Measurements from ENCODE around the gene COL5A1. TPM values are rescaled to one million over a fixed set of nuclear protein-coding genes. Genes with fewer than 3 reads are reported as not detected.

The COL5A1 gene
- total RNA-seq, 4 donors from 2014 or later = 1.6 to 2.8 (median 2.3) TPM

DNA sequence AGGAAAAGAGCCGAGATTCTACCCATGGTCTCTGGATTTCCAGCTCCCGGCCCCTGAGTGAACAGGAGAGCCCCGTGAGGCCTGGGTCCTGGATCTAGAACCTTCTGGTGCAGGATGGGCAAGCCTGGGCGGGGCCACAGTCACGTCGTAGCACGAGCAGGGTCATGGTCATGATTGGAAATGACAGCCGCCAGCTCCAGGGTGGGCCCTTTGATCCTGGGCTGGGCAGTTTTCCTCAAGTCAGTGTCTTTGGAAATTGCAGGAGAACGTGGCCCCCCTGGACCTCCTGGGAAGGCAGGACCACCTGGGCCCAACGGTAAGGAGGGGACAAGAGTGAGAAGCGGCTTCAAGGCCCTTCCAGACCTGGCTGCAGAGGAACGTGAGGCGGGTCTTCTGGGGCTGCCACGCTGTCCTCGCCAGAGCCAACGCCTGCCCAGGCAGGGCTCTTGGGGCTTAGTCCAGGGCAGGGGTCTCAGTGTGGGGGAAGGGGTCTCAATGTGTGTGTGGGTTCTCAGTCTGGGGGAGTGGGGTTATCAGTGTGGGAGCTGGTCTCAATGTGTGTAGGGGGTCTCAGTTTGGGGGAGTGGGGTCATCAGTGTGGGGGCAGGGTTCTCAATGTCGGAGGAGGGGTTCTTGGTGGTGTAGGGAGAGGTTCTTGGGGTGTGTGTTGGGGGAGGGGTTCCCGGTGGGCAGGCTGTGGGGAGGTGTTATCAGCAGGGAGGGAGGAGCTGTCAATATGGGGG, 241.6 kb downstream of the COL5A1 start:
- no peak overlapping the region for H3K27ac ChIP-seq
- H3K4me3 ChIP-seq = no peak overlapping the region
- no peak for ATAC-seq
- TF ChIP-seq, protein P1, sequence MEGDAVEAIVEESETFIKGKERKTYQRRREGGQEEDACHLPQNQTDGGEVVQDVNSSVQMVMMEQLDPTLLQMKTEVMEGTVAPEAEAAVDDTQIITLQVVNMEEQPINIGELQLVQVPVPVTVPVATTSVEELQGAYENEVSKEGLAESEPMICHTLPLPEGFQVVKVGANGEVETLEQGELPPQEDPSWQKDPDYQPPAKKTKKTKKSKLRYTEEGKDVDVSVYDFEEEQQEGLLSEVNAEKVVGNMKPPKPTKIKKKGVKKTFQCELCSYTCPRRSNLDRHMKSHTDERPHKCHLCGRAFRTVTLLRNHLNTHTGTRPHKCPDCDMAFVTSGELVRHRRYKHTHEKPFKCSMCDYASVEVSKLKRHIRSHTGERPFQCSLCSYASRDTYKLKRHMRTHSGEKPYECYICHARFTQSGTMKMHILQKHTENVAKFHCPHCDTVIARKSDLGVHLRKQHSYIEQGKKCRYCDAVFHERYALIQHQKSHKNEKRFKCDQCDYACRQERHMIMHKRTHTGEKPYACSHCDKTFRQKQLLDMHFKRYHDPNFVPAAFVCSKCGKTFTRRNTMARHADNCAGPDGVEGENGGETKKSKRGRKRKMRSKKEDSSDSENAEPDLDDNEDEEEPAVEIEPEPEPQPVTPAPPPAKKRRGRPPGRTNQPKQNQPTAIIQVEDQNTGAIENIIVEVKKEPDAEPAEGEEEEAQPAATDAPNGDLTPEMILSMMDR (IDR thresholded peaks at IDR 0.05 in 4 of 5, conservative IDR thresholded peaks at IDR 0.05 in 1 of 5) = no peak
- TF ChIP-seq POLR2A (IDR thresholded peaks at IDR 0.05) = no peak
- in situ Hi-C loops (cut with MboI; ENCODE audit: low sequenced_read_pairs in 4 of 4) (no loop called here), intact Hi-C loops (cut with DNase I; ENCODE audit: low total_unique reads) (no loop called here)
- H3K4me1 ChIP-seq = no peaks in the 10 kb centered on the region
- H3K36me3 ChIP-seq = no peaks in the 10 kb centered on the region
- DNase-seq = no peak
- H3K9me3 ChIP-seq = no peaks in the 10 kb centered on the region
- no peaks in the 10 kb centered on the region for H3K27me3 ChIP-seq

DNA sequence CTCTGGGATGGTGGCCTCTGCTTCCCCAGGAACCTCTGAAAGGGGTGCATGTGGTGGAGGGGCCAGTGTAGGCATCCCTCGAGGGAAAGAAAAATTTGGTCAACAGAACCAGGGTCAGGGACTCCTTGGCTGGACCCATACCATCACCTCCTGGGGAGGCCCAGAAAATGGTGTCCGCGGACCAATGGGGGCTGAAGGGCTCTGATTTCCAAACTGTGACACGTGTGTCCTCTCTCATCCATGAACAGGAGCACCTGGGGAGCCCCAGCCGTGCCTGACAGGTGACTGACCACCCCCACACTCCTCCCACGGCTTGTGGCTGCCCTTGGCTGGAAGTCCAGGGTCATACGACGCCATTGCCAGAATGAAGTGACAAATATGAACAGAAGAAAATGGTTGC, 242.9 kb downstream of the COL5A1 start:
- TF ChIP-seq, protein P1 (IDR thresholded peaks at IDR 0.05 in 4 of 5, conservative IDR thresholded peaks at IDR 0.05 in 1 of 5) = no peak
- TF ChIP-seq POLR2A (IDR thresholded peaks at IDR 0.05) = no peak
- H3K27me3 ChIP-seq = no peaks in the 10 kb centered on the region
- intact Hi-C loops (cut with DNase I; ENCODE audit: low total_unique reads) = no loop called here
- H3K36me3 ChIP-seq = no peaks in the 10 kb centered on the region
- ATAC-seq = no peak
- no peaks in the 10 kb centered on the region for H3K4me1 ChIP-seq
- DNase-seq = no peak
- H3K27ac ChIP-seq = no peak overlapping the region
- H3K9me3 ChIP-seq = no peaks in the 10 kb centered on the region
- in situ Hi-C loops (cut with MboI; ENCODE audit: low sequenced_read_pairs in 4 of 4) = no loop called here
- H3K4me3 ChIP-seq = no peak overlapping the region

DNA sequence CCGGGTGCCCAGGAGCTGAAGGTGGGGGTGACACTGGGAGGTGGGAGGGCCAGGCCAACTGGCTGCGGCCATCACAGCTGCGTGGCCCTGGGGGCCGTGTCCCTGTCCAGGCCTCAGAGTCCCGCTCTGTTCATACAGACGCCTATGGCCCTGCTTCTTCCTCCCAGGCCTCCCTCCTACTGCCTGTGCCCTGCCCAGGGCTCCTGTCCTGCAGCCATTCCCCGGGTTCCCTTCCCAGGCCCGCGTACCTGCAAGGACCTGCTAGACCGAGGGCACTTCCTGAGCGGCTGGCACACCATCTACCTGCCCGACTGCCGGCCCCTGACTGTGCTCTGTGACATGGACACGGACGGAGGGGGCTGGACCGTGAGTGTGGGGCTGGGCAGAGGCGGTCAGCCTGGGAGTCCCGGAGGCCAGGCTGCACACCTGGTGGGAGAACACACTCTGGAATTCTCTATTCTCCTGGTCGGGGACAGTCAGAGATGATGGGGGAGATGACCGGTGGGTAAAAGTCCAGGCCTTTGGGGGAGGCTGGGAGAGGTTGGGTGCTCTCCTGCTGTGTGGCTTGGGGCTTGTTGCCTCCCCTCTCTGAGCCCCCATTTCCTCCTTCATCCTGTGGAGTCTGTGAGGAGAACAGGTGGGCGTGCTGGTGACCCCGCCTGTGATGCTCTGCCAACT, 243.5 kb downstream of the COL5A1 start:
- TF ChIP-seq POLR2A (IDR thresholded peaks at IDR 0.05) = no peak
- TF ChIP-seq, protein P1 (IDR thresholded peaks at IDR 0.05 in 4 of 5, conservative IDR thresholded peaks at IDR 0.05 in 1 of 5) = no peak
- Histone ChIP-seq H3K36me3 (no peaks in the 10 kb centered on the region), H3K27ac (no peak overlapping the region), H3K9me3 (no peaks in the 10 kb centered on the region), H3K4me1 (no peaks in the 10 kb centered on the region), H3K4me3 (no peak overlapping the region), H3K27me3 (no peaks in the 10 kb centered on the region)
- no peak for ATAC-seq
- in situ Hi-C loops (cut with MboI; ENCODE audit: low sequenced_read_pairs in 4 of 4) (no loop called here), intact Hi-C loops (cut with DNase I; ENCODE audit: low total_unique reads) (no loop called here)
- no peak for DNase-seq

DNA sequence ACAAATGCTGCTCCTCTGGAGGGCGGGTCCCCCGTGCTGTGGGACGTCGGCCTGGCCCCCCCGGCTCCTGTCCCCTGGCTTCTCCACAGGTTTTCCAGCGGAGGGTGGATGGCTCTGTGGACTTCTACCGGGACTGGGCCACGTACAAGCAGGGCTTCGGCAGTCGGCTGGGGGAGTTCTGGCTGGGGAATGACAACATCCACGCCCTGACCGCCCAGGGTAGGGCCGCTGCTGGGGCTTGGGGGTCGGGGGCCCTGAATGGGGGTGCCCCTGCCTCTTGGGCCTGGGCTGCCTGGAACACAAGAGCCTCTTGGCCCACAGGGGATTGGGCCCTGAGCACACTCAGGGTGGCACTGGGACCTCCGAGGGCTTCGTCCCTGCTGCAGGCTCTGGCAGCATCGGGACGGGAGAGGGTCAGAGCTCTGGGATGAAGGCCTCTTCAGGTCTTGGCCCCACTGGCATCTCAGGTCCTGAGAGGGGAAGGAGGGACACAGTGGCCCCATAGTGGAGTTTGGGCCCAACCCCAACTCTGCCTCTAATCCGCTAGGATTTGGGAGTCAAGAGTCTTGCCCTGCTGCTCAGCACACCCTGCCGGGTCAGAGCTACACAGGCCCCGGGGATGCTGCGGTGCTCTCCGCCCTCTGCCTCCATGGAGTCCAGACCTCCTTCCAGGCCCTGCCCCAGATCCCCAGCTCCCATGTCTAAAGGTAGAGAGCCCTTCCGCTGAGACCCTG, 244.2 kb downstream of the COL5A1 start:
- TF ChIP-seq POLR2A (IDR thresholded peaks at IDR 0.05) = no peak
- TF ChIP-seq, protein P1 (IDR thresholded peaks at IDR 0.05 in 4 of 5, conservative IDR thresholded peaks at IDR 0.05 in 1 of 5) = no peak
- no peaks in the 10 kb centered on the region for H3K36me3 ChIP-seq
- no peak overlapping the region for H3K4me3 ChIP-seq
- H3K27me3 ChIP-seq = no peaks in the 10 kb centered on the region
- H3K4me1 ChIP-seq = no peaks in the 10 kb centered on the region
- intact Hi-C loops (cut with DNase I; ENCODE audit: low total_unique reads) = no loop called here
- H3K9me3 ChIP-seq = no peaks in the 10 kb centered on the region
- ATAC-seq (no peak), DNase-seq (no peak)
- H3K27ac ChIP-seq = no peak overlapping the region
- in situ Hi-C loops (cut with MboI; ENCODE audit: low sequenced_read_pairs in 4 of 4) = no loop called here
